ENCODE results near the gene S100PBP.
"Not testable (repeated sequence)": the region's sequence is repeated elsewhere in the genome, so short reads cannot be mapped to it uniquely, and the experiment has no call there.

S100PBP gene

GRCh38 chr1:32901823-32902534 lies 84.5 kb downstream of the S100PBP start:
- no peak for DNase-seq

- no peak for DNase-seq
These were observed 85.1 kb downstream of the S100PBP start for GRCh38 chr1:32902535-32902920.

GRCh38 chr1:32903991-32904785 lies 86.7 kb downstream of the S100PBP start:
- no peak for DNase-seq

GRCh38 chr1:32904797-32905196 lies 87.3 kb downstream of the S100PBP start:
- no peak for DNase-seq

- not testable (repeated sequence) for DNase-seq
These were observed 88.1 kb downstream of the S100PBP start for GRCh38 chr1:32905588-32905987.

- DNase-seq: no peak
These were observed 89.2 kb downstream of the S100PBP start for GRCh38 chr1:32906654-32907053.

- no peak for DNase-seq
These were observed 90.0 kb downstream of the S100PBP start for GRCh38 chr1:32907435-32907834.

Measured in activated CD4-positive, alpha-beta T cell treated with anti-CD3 and anti-CD28 coated beads, Interleukin-2, amount 50 U/mL, for 16 hours (primary cell).